Left ventricle myocardium superior (tissue), 1 donor: ENCODE measurements around the gene CAP1. TPM values are rescaled to one million over a fixed set of nuclear protein-coding genes. Genes with fewer than 3 reads are reported as not detected.
"Not testable (repeated sequence)": the region's sequence is repeated elsewhere in the genome, so short reads cannot be mapped to it uniquely, and the experiment has no call there.

Source experiments
- ATAC-seq: fragments of 200-7000 bp; cut with Tn5 transposase; one replicate; pipeline ENCODE4 v1.9.1; 2020; ENCODE audit warnings: mild to moderate bottlenecking, moderate library complexity
- DNase-seq: peaks from one replicate; pipeline ENCODE4 v3.0.0-alpha.2; 2020
- intact Hi-C: fragments of 100-400 bp; cut with micrococcal nuclease; formaldehyde crosslinking; loops from one replicate; pipeline ENCODE4 v1.11.0; 2022
- total RNA-seq: library from RNA; stranded (reverse); fragmentation: NEBNext Ultra II Directional; extraction: Animal tissue kit (Norgen Biotek cat#: 25700); gene quantifications from one replicate; pipeline ENCODE4 v1.2.1, GENCODE V29; 2021
- donor health status: DM: no; HTN: yes; CAD: no; lungs with severe emphysema.

The CAP1 gene
- total RNA-seq, 1 donor from 2014 or later: 69.1 TPM

DNA sequence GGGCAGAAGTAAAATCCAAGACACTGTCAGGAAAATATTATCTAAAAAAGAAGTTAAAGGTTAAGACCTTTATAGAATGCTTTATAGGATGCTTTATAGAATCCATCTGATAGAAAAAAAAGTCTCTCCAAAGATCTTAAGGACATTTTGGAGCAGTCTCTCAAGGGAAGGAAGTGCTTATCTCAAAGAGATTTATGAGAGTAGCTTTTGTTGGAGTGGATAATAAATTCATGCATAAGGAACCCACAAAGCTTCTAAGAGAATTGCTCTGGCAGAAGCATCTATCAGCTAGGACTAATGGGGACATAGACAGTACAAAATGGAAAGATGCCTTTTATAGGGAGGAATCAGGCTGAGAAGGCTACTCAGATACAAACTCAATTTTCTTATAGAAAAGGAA is 12.9 kb upstream of the CAP1 start:
- DNase-seq (no peak), ATAC-seq (no peak)
- intact Hi-C loops: no loop called here

DNA sequence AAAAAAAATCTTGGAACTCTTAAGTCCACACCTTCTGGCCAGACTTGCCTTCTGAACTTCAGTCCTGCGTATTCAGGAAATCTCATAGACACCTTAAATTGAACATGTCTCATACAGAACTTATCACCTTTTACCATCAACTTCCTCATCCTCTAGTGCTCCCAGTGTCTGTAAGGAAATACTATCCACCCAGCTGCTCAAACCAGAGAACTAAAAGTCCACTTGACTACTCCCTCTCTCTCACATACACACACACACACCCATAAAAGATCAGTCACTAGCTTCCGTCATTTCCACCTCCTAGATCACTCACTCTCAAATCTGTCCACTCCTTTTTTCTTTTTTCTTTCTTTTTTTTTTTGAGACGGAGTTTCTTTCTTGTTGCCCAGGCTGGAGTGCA is 10.9 kb upstream of the CAP1 start:
- ATAC-seq: no peak
- intact Hi-C loops: no loop called here
- DNase-seq: no peak

DNA sequence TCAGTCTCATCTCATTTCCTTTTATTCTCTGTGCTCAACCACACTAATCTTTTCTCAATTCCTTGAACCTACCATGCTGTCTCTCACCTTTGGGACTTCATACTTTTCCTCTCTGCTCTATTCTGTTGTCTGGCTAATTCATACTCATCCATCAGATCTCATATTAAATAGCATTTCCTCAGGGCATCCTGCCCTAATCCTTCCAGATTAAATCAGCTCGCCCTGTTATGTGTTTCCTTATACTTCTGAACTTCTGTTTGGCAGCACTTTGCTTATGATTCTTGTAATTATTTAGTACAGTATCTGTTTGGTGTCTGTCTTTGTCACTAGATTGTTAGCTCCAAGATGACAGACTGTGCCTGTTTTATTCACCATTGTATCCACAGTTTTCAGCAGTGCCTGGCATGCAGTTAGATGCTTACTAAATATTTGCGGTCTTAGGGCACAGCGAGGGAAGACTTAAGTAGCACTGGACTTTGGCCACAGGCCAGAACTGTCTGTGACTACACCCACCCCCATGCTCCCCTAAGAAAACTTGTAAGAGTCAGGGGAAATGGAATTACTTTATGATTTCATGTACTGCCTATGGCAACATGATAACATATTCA is 9.9 kb upstream of the CAP1 start:
- intact Hi-C loops: no loop called here
- ATAC-seq (no peak), DNase-seq (no peak)

GRCh38 chr1:40032240-40032891 is 8.2 kb upstream of the CAP1 start:
- no peak for DNase-seq
- peak; percentile 22 for ATAC-seq
- intact Hi-C loops: no loop called here

- intact Hi-C loops: no loop called here
- ATAC-seq: no peak
- no peak for DNase-seq
Measured at GRCh38 chr1:40034869-40035268, 5.7 kb upstream of the CAP1 start.

GRCh38 chr1:40036574-40036973 is 4.0 kb upstream of the CAP1 start:
- intact Hi-C loops: no loop called here
- DNase-seq (peak; percentile 82), ATAC-seq (peak; percentile 20)

DNA sequence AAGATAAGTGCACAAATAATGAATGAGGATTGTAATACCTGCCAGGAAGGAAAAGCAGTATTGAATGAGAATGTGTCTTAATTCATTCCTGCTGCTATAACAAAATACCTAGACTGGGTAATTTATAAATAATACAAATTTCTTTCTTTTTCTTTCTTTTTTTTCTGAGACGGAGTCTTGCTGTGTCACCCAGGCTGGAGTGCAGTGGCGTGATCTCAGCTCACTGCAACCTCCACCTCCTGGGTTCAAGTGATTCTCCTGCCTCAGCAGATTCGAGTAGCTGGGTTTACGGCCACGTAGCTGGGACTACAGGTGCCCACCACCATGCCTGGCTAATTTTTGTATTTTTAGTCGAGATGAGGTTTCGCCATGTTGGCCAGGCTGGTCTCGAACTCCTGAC is 3.3 kb upstream of the CAP1 start:
- intact Hi-C loops, ATAC-seq, DNase-seq: not testable (repeated sequence)

DNA sequence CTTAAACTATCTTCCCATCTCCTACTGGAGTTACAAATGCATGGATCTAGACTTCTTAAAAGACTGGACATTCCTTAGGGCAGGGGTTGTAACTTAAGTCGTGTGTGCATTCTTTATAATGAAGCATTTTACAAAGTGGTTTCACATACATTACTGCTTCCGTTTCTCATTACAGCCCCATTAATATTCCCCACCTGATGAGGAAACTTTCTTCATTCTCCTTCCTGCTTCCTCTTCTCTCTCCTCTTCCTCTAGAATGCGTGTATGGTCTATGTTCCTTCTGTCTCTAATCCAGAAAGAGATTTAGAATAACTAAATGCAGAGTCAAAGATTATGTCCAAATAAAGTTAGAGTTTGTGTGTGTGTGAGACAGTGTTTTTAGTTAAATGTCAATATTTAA is 1.8 kb upstream of the CAP1 start:
- DNase-seq: no peak
- no peak for ATAC-seq
- intact Hi-C loops: no loop called here

GRCh38 chr1:40039245-40039756 is 1.2 kb upstream of the CAP1 start:
- peak; percentile 1 for ATAC-seq
- no peak for DNase-seq
- intact Hi-C loops: no loop called here

DNA sequence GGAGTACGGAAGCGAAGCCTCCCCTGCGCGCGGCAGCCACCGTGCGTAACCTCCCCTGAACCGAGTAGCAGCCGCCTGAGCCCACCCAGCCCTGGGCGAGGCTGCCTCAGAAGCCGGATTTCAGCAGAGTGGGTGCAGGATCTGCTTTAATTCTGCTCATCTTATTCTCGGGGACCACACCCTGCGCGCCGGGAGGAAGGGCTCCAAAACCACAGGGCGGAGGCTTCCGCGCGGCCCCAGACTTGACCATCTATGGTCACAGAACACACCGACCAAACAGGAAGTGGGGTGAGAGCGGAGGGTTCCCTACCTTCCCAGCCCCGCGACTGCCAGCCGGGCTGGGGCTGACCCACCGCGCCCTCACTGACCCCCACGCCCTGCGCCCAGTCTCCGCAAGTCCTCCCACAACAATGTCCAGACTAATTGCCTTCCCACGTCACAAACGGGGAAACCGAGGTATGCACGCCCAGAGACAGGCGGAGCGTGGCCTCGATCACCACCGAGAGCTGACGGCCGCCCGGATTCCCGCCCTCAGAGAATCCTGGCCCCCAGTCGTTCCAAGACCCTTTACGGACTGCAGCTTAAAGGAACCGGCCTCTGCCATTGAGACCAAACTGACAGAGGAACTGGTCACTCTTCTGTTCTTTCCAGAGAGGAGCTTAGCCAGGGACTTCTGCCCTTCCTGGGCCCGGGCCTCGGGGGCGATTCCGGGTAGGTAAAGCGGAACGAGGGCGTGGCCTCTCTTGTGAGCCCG is 595 bp upstream of the CAP1 start:
- DNase-seq (peak; percentile 93), ATAC-seq (peak; percentile 78)
- intact Hi-C loops: no loop called here

- intact Hi-C loops: no loop called here
- DNase-seq (no peak), ATAC-seq (no peak)
Measured at GRCh38 chr1:40041466-40041838, 923 bp downstream of the CAP1 start.

GRCh38 chr1:40042341-40042740 is 1.8 kb downstream of the CAP1 start:
- intact Hi-C loops: no loop called here
- no peak for ATAC-seq

DNA sequence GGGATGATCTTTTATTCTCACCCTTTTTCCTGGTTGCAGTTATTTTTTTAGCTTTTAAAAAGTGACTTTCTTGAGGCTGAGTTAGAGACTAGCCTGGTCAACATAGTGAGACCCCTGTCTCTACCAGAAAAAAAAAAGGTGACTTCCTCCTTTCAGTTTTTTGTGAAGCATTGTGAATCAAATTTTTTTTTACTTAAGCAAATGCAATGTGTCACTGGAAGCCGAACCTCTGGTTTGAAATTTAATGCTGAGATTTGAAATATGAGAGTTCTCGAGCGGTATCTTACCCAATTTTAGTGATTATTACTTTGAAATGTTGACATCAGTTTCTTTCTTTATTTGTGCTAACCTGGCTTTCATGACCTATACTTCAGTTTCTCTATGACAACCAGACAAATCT is 3.6 kb downstream of the CAP1 start:
- ATAC-seq (no peak), DNase-seq (no peak)
- intact Hi-C loops: no loop called here

More at GRCh38 chr1:40042341-40042740, 1.8 kb downstream of the CAP1 start:
- DNase-seq: no peak

- DNase-seq: no peak
- ATAC-seq: no peak
- intact Hi-C loops: no loop called here
Measured at GRCh38 chr1:40045182-40045581, 4.7 kb downstream of the CAP1 start.

DNA sequence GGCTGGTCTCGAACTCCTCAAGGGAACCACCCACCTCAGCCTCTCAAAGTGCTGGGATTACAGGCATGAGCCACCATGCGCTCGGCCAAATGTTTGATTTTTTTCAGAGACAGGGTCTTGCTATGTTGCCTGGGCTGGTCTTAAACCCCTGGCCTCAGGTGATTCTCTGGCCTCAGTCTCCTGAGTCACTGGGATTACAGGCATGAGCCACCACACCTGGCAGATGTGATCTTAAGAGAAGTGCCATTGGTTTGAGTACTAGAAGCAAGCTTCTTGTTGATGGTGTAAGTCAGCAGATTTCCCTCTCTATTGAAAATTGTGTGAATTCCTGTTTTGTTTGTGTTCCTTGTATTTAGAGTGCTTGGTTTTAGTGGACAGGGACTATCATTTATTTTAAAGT is 5.2 kb downstream of the CAP1 start:
- intact Hi-C loops: no loop called here
- no peak for ATAC-seq
- DNase-seq: no peak

- intact Hi-C loops: no loop called here
- no peak for ATAC-seq
Measured at GRCh38 chr1:40047276-40047675, 6.7 kb downstream of the CAP1 start.

GRCh38 chr1:40047769-40048168 is 7.2 kb downstream of the CAP1 start:
- DNase-seq (no peak), ATAC-seq (no peak)
- intact Hi-C loops: no loop called here

More at GRCh38 chr1:40047276-40047675, 6.7 kb downstream of the CAP1 start:
- DNase-seq: no peak

GRCh38 chr1:40049725-40050124 is 9.2 kb downstream of the CAP1 start:
- ATAC-seq: peak; percentile 33
- no peak for DNase-seq
- intact Hi-C loops: no loop called here

- DNase-seq: no peak
- ATAC-seq: no peak
- intact Hi-C loops: no loop called here
Measured at GRCh38 chr1:40050863-40051262, 10.3 kb downstream of the CAP1 start.

DNA sequence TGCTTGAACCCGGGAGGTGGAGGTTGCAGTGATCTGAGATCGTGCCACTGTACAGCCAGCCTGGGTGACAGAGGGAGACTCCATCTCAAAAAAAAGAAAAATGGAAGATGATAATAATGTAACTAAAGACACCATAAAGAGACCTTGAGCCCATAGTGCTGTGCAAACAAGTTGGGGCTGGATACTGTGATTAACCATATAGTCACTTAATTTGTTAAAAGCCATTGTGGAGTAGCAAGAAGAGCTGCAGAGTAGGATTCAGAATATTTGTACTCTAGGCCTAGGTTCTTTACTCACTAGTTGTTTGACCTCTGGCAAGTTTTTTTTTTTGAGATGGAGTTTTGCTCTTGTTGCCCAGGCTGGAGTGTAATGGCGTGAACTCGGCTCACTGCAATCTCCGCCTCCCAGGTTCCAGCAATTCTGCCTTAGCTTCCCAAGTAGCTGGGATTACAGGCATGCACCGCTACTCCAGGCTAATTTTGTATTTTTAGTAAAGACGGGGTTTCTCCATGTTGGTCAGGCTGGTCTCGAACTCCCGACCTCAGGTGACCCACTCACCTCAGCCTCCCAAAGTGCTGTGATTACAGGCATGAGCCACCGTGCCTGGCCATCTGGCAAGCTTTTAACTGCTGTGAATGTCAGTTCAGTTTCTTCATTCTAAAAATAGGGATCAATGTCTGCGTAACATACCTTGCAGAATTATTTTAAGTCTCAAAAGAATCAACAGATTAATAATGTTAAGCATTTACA is 12.8 kb downstream of the CAP1 start:
- DNase-seq: no peak
- intact Hi-C loops: no loop called here
- peak; percentile 40 for ATAC-seq
